Tibial nerve (tissue), 4 donors: ENCODE data around the gene MARCHF10. TPM values are rescaled to one million over a fixed set of nuclear protein-coding genes. Genes with fewer than 3 reads are reported as not detected.
A peak's percentile ranks its signal among the peaks of the same experiment; 100 is the strongest.

Experiments used
- DNase-seq, 2 donors: peaks; one replicate each; pipeline ENCODE4 v3.0.0-alpha.2; 2019; ENCODE audit warnings: low spot score in 2 of 2
- H3K27ac ChIP-seq, 4 donors: fragments of 200-600 bp; sonication (generic) in 3 of 4; one replicate each; pipeline ENCODE4 v1.5.1; 2017 to 2019; ENCODE audit warnings: mild to moderate bottlenecking in 1 of 4
- H3K27me3 ChIP-seq, 2 donors: fragments of 200-600 bp; sonication (generic) in 1 of 2; one replicate each; pipeline versions ENCODE4 v1.5.1 to v1.6.0; 2017 to 2019
- H3K36me3 ChIP-seq, 3 donors: fragments of 200-600 bp; sonication (generic); one replicate each; pipeline ENCODE4 v1.5.1; 2018 to 2019
- H3K4me1 ChIP-seq, 4 donors: fragments of 200-600 bp; sonication (generic) in 3 of 4; one replicate each; pipeline ENCODE4 v1.5.1; 2017 to 2019
- H3K4me3 ChIP-seq, 4 donors: fragments of 200-600 bp; sonication (generic) in 3 of 4; one replicate each; pipeline ENCODE4 v1.5.1; 2017 to 2019; ENCODE audit warnings: mild to moderate bottlenecking in 1 of 4, moderate library complexity in 1 of 4
- H3K9me3 ChIP-seq, 4 donors: fragments of 200-600 bp; sonication (generic) in 3 of 4; one replicate each; pipeline ENCODE4 v1.5.1; 2017 to 2019
- EP300 ChIP-seq, 2 donors: sonication (generic); formaldehyde crosslinking; IDR thresholded peaks; one replicate each; pipeline ENCODE4 v1.6.1; 2017; ENCODE audit warnings: antibody characterized with exemption in 2 of 2, mild to moderate bottlenecking in 1 of 2
- POLR2A ChIP-seq, 2 donors: fragments of 450-650 bp; IDR thresholded peaks; one replicate each; pipeline ENCODE4 v1.6.1; 2017; ENCODE audit warnings: antibody characterized with exemption in 2 of 2, mild to moderate bottlenecking in 2 of 2, moderate library complexity in 2 of 2
- WGBS, 2 donors: methylation state at CpG; one replicate each; pipeline ENCODE4 v1.1.5; 2018; 5-methylcytosine and 5-hydroxymethylcytosine counted together
- small RNA-seq: library from RNA; depleted of rRNA; stranded (forward); fragments of <200 nt; gene quantifications from one replicate; pipeline ENCODE3, GENCODE V24; 2016
- total RNA-seq, 4 donors: library from RNA; depleted of rRNA; stranded (reverse); fragments of >200 nt; gene quantifications; one replicate each; pipeline ENCODE4 v1.1.0, GENCODE V29; 2016
- TF ChIP-seq, protein P1 (sequence below), 5 experiments: fragments of 200-600 bp in 3 of 5; fragments of 450-650 bp in 2 of 5; sonication (generic) in 3 of 5; IDR thresholded peaks; one replicate each; pipeline ENCODE4 v1.5.1; 2016 to 2019; ENCODE audit warnings: antibody characterized with exemption in 5 of 5, mild to moderate bottlenecking in 3 of 5, moderate library complexity in 2 of 5

The MARCHF10 gene
- total RNA-seq, 4 donors from 2014 or later = 1.8 to 11.7 (median 3.6) TPM

DNA sequence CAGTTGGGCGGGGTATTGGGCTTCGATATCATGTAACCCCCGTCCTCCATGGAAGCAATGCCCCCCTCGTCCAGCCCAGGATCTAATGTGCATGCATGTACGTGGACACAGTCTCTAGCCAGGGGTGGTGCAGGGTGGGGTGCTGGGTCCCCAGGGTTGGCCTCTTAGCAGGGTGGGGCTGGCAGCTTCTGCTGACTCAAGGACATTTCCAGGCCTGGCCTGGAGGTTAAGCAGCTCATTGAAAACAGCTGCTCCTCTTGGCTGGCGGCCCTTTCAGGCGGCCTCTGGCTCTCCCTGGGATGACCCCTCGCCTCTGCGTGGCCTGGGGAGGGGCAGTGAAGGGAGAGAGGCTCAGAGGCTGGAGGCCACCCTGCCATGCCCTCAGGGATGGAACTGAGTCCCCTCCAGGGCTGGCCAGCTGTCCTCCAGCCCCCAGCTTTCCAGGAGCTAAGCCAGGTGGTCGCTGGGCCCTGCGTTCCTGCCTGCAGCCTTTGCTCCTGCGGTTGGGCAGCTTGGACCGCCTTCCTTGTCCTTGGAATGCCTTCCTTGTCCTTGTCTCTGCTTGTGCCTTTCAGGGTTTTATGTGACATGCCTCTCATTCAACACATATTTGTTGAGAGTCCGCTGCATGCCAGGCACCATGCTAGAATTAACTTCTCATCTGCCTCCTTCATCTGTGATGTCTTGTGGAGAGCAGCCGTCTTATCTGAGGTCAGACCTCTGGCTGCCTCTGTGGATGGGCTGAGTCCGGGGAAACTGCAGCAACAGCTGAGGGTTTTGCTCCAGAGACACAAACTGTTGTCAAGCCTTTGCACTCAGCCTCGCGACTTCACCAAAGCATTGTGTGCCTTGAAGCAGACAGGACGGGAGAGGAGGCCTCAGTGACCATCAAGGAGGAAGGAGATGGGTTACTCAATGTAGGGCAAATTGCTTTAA is 154.0 kb downstream of the MARCHF10 start:
- Histone ChIP-seq H3K27me3 (no peaks in the 10 kb centered on the region), H3K36me3 (no peaks in the 10 kb centered on the region), H3K4me1 (peaks cover 0 to 46% (median 18%) of the 10 kb centered on the region in 4 donors), H3K27ac (no peak overlapping the region), H3K4me3 (peak overlapping the region in 1 of 4 donors; percentile 54), H3K9me3 (no peaks in the 10 kb centered on the region)
- DNase-seq = peak; percentile 43 to 52
- 31 to 37% methylated on average over 14 to 19 of the region's 19 CpGs for WGBS, 2 donors
- TF ChIP-seq POLR2A (IDR thresholded peaks at IDR 0.05) (no peak), EP300 (IDR thresholded peaks at IDR 0.05) (peak in 1 of 2 donors; percentile 29)

DNA sequence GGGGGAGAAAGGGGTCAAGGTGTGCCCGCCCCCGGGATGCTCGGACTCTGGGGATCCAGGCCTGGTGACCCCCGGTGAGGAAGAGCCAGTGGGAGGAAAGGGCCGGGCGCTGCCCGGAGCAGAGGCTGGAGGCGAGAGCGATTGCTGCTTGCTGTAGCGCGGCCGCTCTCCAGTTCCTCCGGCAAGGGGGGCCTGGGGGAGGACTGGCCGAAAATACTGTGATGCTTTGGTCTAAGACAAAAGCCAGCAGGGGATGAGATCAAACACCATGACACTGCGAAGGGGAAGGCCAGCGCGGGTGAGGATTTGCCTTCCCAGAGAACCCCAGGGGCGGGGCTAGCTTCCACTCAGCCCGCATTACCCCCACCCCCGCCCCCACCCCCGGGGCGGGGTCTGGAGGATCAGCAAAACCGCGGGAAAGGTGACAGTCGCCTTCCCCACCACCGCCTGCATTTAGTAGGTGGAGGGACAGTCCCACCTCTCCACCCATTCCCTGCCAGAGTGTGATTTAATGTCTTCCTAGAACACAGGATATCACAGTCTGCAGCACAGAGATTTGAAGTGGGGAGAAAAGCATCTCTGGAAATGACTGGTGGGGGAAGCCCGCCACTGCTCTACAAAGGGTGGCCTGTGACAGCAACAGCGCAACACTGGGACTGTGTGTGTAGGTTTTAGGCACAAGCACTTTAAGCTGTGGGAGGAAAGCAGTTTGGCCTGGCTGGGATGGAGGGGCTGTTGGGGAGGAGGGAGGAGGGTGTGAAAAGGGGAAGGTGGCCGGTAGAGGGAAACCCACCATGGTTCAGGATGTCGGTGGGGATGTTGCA is 154.9 kb downstream of the MARCHF10 start:
- no peaks in the 10 kb centered on the region for H3K36me3 ChIP-seq
- peak overlapping the region in 2 of 4 donors; percentile 56 to 60 for H3K27ac ChIP-seq
- peaks cover 0 to 51% (median 18%) of the 10 kb centered on the region in 4 donors for H3K4me1 ChIP-seq
- H3K27me3 ChIP-seq = no peaks in the 10 kb centered on the region
- H3K4me3 ChIP-seq = peak overlapping the region; percentile 2 to 54 (median 36)
- H3K9me3 ChIP-seq = no peaks in the 10 kb centered on the region
- DNase-seq = no peak
- WGBS, 2 donors = 1% methylated on average over 29 to 30 of the region's 30 CpGs
- TF ChIP-seq EP300 (IDR thresholded peaks at IDR 0.05) = no peak
- TF ChIP-seq POLR2A (IDR thresholded peaks at IDR 0.05) = no peak
- TF ChIP-seq, protein P1, sequence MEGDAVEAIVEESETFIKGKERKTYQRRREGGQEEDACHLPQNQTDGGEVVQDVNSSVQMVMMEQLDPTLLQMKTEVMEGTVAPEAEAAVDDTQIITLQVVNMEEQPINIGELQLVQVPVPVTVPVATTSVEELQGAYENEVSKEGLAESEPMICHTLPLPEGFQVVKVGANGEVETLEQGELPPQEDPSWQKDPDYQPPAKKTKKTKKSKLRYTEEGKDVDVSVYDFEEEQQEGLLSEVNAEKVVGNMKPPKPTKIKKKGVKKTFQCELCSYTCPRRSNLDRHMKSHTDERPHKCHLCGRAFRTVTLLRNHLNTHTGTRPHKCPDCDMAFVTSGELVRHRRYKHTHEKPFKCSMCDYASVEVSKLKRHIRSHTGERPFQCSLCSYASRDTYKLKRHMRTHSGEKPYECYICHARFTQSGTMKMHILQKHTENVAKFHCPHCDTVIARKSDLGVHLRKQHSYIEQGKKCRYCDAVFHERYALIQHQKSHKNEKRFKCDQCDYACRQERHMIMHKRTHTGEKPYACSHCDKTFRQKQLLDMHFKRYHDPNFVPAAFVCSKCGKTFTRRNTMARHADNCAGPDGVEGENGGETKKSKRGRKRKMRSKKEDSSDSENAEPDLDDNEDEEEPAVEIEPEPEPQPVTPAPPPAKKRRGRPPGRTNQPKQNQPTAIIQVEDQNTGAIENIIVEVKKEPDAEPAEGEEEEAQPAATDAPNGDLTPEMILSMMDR (IDR thresholded peaks at IDR 0.05) = no peak

DNA sequence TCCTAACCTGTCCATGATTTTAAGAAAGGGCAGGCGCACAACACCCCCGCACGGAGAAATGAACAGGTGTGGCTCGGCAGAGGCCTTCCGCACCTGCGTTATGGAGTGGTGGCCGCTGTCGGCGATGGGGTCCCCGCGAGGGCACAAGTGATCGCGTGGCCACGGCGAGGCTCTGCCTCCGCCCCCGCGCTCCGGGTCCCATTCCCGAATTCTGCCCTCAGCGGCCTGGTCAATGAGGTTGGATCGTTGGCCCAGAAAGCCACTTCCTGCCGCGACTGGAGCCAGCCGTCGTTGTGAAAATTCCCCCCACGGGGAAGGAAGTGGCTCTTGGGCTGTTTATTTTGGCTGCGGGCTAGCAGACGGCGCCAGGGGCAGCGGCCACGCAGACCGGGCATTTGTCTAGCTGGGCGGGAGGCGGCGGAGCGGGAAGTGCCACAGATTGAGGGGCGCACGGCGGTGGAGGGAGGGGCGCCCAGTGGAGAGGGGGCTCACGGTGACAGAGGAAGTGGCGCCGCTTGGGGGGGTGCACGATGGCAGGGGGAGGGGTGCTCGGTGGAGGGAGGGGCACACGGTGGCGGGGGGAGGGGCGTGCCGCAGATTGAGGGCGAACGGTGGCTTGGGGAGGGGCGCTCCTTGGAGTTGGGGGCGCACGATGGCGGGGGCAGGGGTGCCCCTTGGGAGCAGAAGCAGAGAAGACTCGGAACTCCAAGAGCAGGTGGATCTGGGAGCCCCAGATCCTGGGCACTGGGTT is 155.7 kb downstream of the MARCHF10 start:
- WGBS, 2 donors = 9% methylated on average over 54 to 57 of the region's 57 CpGs
- H3K4me3 ChIP-seq = peak overlapping the region; percentile 2 to 54 (median 36)
- H3K4me1 ChIP-seq = peaks cover 0 to 48% (median 18%) of the 10 kb centered on the region in 4 donors
- H3K9me3 ChIP-seq = no peaks in the 10 kb centered on the region
- peak overlapping the region in 3 of 4 donors; percentile 45 to 60 (median 56) for H3K27ac ChIP-seq
- peak in 1 of 2 donors; percentile 46 for TF ChIP-seq EP300 (IDR thresholded peaks at IDR 0.05)
- TF ChIP-seq, protein P1 (IDR thresholded peaks at IDR 0.05) = no peak
- no peak for DNase-seq
- H3K27me3 ChIP-seq = no peaks in the 10 kb centered on the region
- no peaks in the 10 kb centered on the region for H3K36me3 ChIP-seq

Small RNA genes within 50 kb of the gene (small RNA-seq; reads per million reads assigned to genes)
- gene RF00019 (not detected), gene RNU6-446P (not detected)

Other genes with a start within 250 kb of the MARCHF10 start
- gene MRC2, start 180.6 kb downstream of the MARCHF10 start, total RNA-seq = 100 to 1,000 TPM in 1 of 4 donors, 10 to 100 TPM in 3; 51.9 to 117 (median 78.0) TPM
- gene TANC2, start 157.9 kb upstream of the MARCHF10 start, total RNA-seq = 10 to 100 TPM; 36.1 to 46.8 (median 45.5) TPM